HEK293 (cell line): Measurements from ENCODE around the gene KCNQ4.

Experiments used
- CTCF ChIP-seq: fragments of 450-650 bp; formaldehyde crosslinking; IDR thresholded peaks from 2 replicates; pipeline ENCODE4 v1.5.1; 2016; ENCODE audit warnings: missing biosample characterization, missing genetic modification characterization
- PRDM4 ChIP-seq: fragments of 450-650 bp; formaldehyde crosslinking; IDR thresholded peaks from 2 replicates; pipeline ENCODE4 v1.5.1; 2017; ENCODE audit warnings: missing biosample characterization, missing genetic modification characterization
- ZNF274 ChIP-seq, 2 experiments: fragments of 200-500 bp in 1 of 2; fragments of 450-650 bp in 1 of 2; sonication (Bioruptor generic) in 1 of 2; formaldehyde crosslinking in 1 of 2; IDR thresholded peaks; 2 replicates each; pipeline versions ENCODE4 v1.5.1 to v1.6.1; 2014 to 2016; ENCODE audit warnings: borderline replicate concordance in 1 of 2, inconsistent platforms in 1 of 2, low read length in 1 of 2, missing biosample characterization in 1 of 2, missing genetic modification characterization in 1 of 2
- ZNF518A ChIP-seq: fragments of 450-650 bp; formaldehyde crosslinking; conservative IDR thresholded peaks from 2 replicates; pipeline ENCODE4 v1.5.1; 2016; ENCODE audit warnings: low read depth, missing biosample characterization, missing genetic modification characterization
- ZNF560 ChIP-seq: fragments of 450-650 bp; formaldehyde crosslinking; IDR thresholded peaks from 2 replicates; pipeline ENCODE4 v1.5.1; 2017; ENCODE audit warnings: missing biosample characterization, missing genetic modification characterization, borderline replicate concordance
- ZNF707 ChIP-seq: fragments of 450-650 bp; formaldehyde crosslinking; IDR thresholded peaks from 2 replicates; pipeline ENCODE4 v1.5.1; 2016; ENCODE audit warnings: missing biosample characterization, missing genetic modification characterization
- ZNF830 ChIP-seq: fragments of 450-650 bp; IDR thresholded peaks from 2 replicates; pipeline ENCODE4 v1.5.0; 2018; ENCODE audit warnings: missing biosample characterization, missing genetic modification characterization, low read depth, mild to moderate bottlenecking, moderate library complexity

GRCh38 chr1:40803447-40803846 is 19.9 kb downstream of the KCNQ4 start:
- TF ChIP-seq ZNF560 (tag by site-specific recombination) (no peak), ZNF707 (tag by site-specific recombination) (no peak), PRDM4 (tag by site-specific recombination) (no peak), CTCF (tag by site-specific recombination) (no peak), ZNF274 (IDR thresholded peaks at IDR 0.05; ENCODE audit: low read length) (no peak), ZNF274 (tag by site-specific recombination; IDR thresholded peaks at IDR 0.05; ENCODE audit: borderline replicate concordance) (no peak), ZNF830 (tag by site-specific recombination) (no peak), ZNF518A (tag by site-specific recombination) (no peak)
